Femur (tissue), 1 donor: Measurements from ENCODE around the gene TMPRSS9.

Experiments
- DNase-seq: peaks from one replicate; pipeline ENCODE4 v3.0.0-alpha.2; 2017

TMPRSS9 gene

GRCh38 chr19:2423915-2424685, 64.0 kb downstream of the TMPRSS9 start:
- DNase-seq, result no peak

- peak; percentile 80 for DNase-seq
Observed at GRCh38 chr19:2424686-2425621, 64.9 kb downstream of the TMPRSS9 start.

- DNase-seq, result no peak
Observed at GRCh38 chr19:2425622-2426581, 65.8 kb downstream of the TMPRSS9 start.

- DNase-seq, result peak; percentile 59
Observed at GRCh38 chr19:2426611-2427428, 66.8 kb downstream of the TMPRSS9 start.

GRCh38 chr19:2427429-2428320, 67.6 kb downstream of the TMPRSS9 start, which contains the start of gene TIMM13:
Gene TIMM13 (minus strand): TSS chr19:2427586. CDS start chr19:2427533, 53 bp downstream.
- DNase-seq, result peak; percentile 98

- no peak for DNase-seq
Observed at GRCh38 chr19:2428321-2428690, 68.2 kb downstream of the TMPRSS9 start.

GRCh38 chr19:2428756-2429711, 69.0 kb downstream of the TMPRSS9 start:
- no peak for DNase-seq

- DNase-seq, result no peak
Observed at GRCh38 chr19:2429917-2430535, 70.0 kb downstream of the TMPRSS9 start.

- DNase-seq, result no peak
Observed at GRCh38 chr19:2431318-2432055, 71.4 kb downstream of the TMPRSS9 start.

- no peak for DNase-seq
Observed at GRCh38 chr19:2432131-2432848, 72.2 kb downstream of the TMPRSS9 start.

- DNase-seq, result no peak
Observed at GRCh38 chr19:2433854-2434253, 73.8 kb downstream of the TMPRSS9 start.

- no peak for DNase-seq
Observed at GRCh38 chr19:2434267-2434666, 74.2 kb downstream of the TMPRSS9 start.

GRCh38 chr19:2434721-2435265, 74.7 kb downstream of the TMPRSS9 start:
- no peak for DNase-seq

GRCh38 chr19:2436384-2436783, 76.3 kb downstream of the TMPRSS9 start:
- no peak for DNase-seq

- no peak for DNase-seq
Observed at GRCh38 chr19:2436926-2437325, 76.9 kb downstream of the TMPRSS9 start.

- peak; percentile 20 for DNase-seq
Observed at GRCh38 chr19:2438178-2438577, 78.1 kb downstream of the TMPRSS9 start.

GRCh38 chr19:2440515-2440914, 80.5 kb downstream of the TMPRSS9 start:
- no peak for DNase-seq
